CD4-positive, alpha-beta T cell treated with Interleukin-17A for 1 hour (primary cell): ENCODE results near the gene DIS3L2.
A peak's percentile ranks its signal among the peaks of the same experiment; 100 is the strongest.
"Not testable (repeated sequence)": the region's sequence is repeated elsewhere in the genome, so short reads cannot be mapped to it uniquely, and the experiment has no call there.

Experiments
- DNase-seq: peaks from one replicate; pipeline ENCODE4 v3.0.0-alpha.2; 2020

DIS3L2 gene

DNA sequence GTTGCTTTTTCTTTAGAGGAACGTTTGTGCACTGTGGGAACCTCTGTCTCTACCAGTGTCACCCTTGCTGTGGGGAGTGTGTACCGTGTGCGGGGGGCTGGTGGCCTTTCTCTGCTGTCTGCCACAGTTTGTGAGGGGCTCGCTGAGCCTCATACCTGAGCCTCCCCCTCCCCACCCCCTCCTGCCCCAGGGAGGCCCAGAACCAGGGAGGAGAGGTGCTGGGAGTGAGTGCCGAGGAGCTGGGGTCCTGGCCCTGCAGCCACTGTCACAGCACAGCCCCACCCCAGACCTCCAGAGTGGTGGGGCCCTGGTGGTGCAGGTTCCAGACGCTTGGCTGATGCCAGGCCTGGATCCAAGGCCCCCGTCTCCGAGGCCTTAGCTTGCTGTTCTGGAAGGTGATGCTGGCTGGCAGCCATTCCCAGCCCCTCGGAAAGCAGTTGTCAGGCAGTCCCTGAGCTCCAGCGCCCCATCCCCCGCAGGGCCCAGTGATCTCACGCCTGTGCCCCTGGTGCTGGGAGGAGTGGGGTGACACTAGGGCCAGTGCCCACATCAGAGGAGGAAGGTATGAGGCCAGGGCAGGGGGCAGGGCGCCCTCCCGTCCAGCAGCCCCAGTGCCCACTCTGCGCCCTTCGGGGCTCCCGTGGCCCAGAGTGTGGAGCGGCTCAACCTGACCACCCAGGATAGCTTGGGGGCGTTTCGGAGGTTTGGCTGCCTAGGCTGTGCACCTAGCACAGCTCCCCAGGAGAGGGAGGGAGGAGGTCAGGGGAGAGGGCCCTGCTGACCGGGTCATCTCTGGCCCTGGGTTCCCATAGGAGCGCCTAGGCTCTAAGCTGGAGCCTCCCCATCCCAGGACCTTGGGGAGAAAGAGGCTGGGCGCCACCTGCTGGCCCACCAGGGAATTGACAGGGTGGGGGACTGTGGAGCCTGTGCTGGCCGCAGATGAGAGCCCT is 364.1 kb downstream of the DIS3L2 start:
- DNase-seq, result peak; percentile 54

- not testable (repeated sequence) for DNase-seq
Measured at GRCh38 chr2:232326274-232327104, 365.0 kb downstream of the DIS3L2 start.

GRCh38 chr2:232327105-232328031 is 365.9 kb downstream of the DIS3L2 start:
- peak; percentile 84 for DNase-seq

DNA sequence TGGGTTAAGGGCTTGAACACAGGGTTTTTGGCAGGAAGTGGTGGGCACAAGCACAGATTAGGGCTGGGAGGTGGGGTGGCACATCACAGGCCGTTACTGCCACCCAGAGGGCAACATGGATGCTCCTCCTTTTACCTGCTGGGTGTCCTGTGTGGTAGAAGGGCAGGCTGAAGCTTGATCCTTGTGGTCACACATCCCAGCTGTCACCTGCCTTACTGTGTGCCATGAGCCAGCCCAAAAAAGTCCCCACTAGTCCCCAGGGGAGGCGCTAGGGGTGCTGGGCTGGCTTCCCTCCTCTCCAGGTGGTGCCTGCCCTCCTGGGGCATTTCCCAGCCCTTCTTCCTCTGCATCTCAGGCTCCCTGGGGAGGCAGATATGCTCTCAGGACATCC is 366.5 kb downstream of the DIS3L2 start:
- no peak for DNase-seq

- DNase-seq, result no peak
Measured at GRCh38 chr2:232328516-232329460, 367.3 kb downstream of the DIS3L2 start.

- DNase-seq, result no peak
Measured at GRCh38 chr2:232329716-232330067, 368.2 kb downstream of the DIS3L2 start.

DNA sequence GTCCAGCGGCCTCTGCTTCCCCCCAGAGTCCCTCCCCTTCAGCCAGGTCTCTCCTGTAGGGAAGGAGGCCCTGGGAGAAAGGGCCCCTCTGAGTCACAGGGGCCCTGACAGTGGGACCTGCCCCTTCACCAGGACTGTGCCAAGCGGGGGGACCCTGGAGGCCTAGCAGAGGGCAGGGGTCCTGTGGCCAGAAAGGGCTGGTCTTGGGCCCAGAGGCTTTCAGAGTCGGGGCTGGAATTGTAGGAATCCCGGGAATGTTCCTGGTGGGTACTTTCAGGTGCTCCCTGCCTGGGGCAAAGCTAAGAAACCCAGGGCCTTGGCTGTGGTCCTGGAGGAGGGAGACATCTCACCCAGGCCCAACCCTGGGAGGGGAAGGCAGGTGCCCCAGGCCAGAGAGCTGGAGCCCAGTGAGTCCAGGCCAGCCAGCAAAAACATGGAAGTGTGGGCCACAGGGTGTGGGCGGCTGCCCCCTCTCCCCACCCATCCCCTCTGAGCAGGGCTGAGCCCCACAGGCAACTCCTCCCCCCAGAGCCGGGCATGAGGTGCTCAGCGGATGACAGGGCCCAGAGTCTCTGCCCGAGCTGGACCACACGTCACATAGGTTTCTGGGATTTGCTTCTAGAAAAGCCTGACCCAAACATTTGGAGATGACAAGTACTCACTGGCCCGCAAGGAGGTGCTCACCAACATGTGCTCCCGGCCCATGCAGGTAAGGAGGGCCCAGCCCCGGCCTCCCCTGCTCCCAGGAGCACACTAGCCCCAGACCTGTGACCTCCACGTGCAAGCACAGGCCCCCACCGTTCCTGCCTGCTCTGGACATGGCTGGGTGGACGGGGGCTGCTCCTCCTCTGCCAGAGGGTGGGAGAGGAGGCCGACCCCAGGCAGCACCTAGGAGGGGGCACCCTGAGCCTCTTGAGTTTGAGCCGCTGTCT is 368.8 kb downstream of the DIS3L2 start:
- no peak for DNase-seq

DNA sequence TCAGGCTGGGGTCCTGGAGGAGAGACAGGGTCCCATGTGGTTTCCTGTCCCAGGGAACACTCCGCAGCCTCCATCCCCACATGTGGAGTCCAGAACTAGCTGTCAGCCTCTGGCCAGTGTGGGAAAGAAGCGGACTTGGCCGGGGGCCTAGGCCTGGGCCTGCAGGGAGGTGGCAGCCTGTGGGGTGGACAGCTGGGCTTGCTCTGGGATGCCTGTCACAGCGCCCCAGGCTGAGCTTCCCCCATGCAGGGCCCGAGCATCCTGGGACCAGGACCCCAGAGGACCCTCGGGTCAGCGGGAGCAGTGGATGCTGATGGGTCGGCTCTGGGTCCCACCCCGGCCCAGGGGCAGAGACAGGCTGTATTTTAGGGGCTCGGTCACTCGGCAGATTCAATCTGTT is 369.5 kb downstream of the DIS3L2 start:
- not testable (repeated sequence) for DNase-seq

DNA sequence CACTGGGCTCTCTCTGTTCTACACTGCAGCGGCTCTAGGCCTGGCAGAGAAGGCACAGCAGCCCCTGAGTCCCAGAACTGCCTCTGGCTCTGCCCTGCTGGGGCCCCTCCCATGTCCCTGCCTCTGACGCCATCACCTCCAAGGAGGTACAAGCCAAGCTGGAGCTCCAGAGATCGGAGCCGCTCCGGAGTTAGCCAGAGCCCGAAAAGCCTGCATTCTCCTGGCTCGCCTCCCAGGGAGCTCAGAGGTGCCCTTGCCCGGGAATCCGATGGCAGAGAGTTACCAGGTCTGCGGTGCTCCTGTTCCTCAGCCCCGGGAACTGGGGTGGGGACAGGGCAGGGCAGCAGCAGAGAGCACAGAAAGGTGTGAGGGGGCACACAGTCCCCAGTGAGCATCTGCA is 370.1 kb downstream of the DIS3L2 start:
- not testable (repeated sequence) for DNase-seq

DNA sequence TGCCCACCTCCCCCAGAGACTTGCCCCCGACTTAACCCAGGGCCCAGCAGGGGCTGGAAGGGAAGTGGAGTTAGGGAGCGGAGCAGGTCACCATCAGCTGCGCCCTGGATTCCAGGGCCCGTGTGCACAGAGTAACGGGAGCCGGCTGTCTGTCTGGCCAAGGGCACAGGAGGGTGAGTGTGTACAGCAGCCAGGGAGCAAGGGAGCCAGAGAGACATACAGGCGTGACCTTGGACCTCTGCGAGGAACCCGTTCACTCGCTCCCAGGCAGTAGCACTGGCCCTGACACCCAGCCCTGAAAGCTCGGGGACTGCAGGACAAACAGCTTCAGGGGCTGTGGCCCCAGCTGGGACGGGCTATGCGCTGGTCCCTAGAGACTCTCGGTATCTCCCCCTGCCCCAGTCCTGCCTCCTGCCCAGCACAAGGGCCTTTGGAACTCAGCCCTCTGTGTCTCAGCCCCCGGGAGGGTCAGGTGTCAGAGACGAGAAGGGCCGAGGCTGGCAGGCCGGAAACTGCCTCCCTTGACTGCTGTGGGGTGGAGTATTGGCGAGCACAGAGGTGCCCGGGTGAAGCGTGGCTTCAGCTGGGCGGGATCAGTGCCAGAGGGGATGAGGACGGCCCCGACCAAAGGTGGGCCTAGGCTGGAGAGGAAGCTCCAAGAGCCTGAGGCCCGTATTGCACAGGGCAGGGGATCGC is 370.9 kb downstream of the DIS3L2 start:
- DNase-seq, result not testable (repeated sequence)

DNA sequence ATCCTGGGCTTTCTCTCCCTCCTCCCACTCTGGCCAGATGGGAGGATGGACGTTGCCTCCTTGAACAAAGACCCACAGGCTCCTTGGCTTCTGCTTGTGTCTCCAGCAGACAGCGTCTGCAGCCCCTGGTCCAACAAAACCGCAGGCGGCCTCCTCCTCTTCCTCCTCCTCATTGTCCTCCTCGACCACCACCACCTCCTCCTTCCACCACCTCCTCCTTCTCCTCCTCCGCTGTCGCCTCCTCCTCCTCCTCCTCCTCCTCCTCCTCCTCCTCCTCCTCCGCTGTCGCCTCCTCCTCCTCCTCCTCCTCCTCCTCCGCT is 371.4 kb downstream of the DIS3L2 start:
- DNase-seq, result no peak

DNA sequence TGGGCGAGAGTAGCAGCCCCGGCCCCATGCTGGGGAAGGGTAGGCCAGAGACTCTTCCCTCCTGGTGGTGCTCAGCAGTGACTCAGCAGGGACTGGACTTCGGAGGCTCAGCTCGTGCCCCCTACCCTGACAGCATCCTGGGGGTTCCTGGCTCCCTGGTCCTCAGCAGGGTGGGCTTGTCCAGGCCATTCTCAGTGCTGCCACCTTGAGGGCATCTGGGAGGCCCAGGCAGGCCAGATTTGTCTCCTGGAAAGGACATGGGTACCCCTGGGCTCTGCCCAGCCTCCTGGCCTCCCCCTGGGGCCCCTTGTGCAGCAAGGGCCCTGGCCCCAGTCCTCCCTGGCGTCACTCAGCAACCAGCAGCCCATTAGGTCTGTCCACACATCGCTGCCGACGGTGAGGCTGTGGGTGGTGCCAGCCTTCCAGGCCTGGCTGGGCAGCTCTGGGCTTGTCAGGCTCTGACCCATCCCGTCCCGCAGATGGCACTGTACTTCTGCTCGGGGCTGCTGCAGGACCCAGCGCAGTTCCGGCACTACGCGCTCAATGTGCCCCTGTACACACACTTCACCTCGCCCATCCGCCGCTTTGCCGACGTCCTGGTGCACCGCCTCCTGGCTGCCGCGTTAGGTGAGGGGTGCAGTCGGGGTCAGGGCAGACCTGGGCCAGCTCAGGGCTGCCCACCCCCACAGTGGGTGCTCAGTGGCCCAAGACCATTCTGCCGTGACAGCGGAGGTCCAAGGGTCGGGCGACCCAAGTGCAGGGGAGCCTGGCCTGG is 372.0 kb downstream of the DIS3L2 start:
- no peak for DNase-seq

DNA sequence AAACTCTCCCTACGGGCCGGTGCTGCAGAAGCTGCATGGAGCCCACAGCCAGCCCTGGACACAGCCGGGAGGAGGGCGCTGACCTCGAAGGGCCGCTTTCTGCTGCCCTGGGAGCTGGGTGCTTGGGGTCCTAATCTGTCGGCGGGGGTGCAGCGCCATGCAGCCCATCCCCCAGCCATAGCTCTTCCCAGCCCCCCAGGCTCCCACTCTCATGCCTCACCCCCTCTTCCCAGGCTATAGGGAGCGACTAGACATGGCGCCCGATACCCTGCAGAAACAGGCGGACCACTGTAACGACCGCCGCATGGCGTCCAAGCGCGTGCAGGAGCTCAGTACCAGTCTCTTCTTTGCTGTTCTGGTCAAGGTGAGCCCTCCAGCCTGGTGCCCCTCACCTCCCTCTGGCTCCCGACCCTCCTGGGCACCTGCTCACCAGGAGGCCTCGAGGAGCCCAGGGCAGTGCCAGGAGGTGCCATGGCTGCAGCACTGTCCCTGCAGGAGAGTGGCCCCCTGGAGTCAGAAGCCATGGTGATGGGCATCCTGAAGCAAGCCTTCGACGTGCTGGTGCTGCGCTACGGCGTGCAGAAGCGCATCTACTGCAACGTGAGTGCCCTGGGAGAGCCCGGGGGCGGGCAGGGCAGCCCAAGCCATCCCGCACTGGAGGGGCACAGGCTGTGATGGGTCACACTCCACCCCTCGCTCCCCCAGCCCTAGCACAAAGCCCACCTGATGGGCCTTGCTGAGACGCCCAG is 372.8 kb downstream of the DIS3L2 start:
- not testable (repeated sequence) for DNase-seq

DNA sequence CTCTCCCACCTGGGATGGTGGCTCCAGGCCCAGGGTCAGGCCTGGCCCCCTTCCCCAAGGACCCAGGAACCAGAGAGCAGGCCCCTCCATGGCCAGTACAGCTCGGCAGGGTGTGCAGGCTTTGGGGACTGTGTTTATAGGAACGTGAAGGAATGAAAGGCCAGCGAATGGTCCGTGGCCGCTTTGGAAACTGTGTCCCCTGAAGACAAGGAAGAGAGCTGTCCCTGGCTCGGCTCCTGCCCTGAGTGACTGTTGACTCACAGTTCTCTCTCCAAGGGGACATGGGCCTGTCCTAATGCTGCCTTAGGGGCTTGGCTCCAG is 373.3 kb downstream of the DIS3L2 start:
- not testable (repeated sequence) for DNase-seq

DNA sequence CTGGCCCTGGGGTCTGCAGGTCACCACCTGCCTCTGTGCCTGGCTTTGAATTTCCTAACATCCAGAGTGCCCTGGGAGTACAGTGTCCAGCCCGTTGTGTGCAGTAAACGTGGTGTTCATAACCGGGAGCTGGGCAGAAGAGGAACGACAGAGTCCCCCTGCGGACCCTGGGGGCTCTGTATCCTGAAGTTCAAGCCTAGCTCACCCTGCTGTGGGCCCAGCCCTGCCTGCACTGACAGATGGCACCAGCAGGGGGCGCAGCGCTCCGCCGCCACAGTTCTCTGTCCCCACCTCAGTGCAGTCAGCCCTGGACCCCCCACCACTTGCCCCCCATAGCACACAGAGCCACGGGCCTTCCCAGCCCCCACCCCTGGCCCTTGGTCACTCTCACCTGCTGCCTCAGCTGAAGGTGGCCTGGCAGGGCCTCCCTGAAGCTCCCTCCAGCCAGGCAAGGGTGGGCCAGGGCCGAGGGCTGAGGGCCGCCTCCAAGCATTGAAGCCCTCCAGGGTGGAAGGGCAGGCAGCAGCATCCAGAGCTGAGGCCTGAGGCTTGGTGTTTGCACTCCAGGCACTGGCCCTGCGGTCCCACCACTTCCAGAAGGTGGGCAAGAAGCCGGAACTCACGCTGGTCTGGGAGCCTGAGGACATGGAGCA is 373.8 kb downstream of the DIS3L2 start:
- DNase-seq, result not testable (repeated sequence)

DNA sequence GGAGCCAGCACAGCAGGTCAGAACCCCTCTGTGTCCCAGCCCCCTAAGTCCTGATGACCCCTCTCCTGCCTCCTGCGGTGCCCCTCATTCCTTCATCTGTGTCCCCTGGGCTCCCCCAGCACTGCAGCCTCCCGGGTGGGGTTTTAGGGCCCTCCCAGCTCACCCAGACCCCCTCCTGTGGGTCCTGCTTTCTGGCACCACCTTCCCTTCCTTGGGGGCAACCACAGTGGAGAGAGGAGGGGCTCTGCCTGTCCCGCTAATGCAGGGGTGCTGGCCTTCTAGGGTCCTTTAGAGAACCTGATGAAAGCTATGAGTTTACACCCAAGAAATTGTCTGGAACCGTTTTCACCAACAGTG is 374.3 kb downstream of the DIS3L2 start:
- no peak for DNase-seq

DNA sequence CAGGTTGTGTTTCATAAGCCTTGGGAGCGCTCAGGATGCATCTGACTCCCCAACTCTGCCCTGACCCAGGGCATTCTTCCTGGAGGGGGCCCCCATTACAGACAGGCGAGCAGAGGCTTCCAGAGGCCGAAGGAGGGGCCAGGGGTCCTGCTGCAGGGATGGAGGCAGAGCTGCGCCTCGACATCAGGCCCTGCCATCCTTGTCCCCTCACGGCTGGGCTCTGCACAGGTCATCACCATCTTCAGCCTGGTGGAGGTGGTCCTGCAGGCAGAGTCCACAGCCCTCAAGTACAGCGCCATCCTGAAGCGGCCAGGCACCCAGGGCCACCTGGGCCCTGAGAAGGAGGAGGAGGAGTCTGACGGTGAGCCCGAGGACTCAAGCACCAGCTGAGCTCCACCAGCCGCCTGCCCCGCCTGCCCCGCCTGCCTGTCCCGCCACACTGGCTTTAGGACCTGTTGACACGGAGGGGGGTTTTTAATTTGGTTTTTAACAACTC is 374.8 kb downstream of the DIS3L2 start:
- DNase-seq, result no peak
